Measurements from ENCODE around the gene GRM1.

Gene GRM1

GRCh38 chr6:146282837-146283236, 254.0 kb downstream of the GRM1 start:
- DNase-seq = no peak

DNA sequence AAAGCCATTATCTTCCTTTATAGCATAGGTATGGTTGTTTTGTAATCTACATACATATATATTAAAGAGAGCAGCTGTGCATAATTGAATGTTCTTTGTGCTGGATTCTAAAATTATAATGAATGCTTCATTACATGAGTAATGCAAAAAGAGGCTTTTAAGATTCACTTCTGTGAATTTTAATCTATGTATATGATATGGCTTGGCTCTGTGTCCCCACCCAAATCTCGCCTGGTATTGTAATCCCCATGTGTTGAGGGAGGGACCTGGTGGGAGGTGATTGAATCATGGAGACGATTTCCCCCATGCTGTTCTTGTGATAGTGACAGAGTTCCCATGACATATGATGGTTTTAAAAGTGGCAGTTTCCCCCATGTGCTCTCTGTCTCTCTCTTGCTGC, 255.4 kb downstream of the GRM1 start:
- no peak for DNase-seq

DNA sequence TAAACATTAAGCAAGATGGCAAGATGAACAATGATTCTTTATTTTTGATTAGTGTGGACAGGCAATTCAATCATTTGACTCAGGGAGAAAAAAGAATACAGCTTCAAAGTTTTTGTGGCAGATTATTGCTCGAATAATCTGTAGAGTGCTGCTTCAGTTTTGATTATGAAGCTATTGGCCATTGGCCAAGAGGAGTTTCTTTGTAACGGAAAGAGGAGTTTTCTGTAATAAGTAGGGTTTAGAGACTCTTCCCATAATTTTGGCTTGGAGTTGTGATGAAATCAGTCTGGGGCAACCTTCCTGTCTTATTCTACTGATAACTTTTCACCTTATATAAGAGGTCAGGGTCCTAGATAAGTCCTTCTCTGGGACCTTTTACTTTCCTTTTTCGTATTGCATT, 258.1 kb downstream of the GRM1 start:
- DNase-seq = no peak

DNA sequence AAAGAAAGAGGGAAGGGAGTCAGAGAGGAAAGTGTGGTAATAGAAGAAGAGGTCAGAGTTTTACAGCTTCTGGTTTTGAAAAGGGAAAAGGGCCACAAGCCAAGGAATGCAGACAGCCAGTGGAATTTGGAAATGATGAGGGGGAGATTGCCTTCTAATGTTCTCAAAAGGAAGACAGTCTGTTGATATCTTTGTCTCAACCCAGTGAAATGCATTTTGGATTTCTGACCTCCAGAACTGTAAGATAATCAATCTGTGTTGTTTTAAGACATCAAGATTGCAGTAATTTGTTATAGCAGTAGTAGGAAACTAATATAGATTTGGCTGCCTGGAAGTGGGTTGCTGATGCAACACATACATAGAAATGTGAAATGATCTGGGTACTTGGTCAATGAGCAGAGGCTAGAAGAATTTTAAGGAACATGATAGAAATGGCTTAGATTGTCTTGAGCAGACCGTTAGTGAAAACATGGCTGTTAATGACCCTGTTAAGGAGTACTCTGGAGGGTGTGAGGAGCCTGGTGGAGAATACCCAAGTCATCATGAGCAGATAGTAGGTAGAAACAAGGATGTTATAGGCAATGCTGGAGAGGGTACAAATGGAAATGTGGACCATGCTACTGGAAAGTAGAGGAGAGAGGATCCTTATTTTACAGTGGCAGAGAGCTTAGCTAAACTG, 259.0 kb downstream of the GRM1 start:
- no peak for DNase-seq

DNA sequence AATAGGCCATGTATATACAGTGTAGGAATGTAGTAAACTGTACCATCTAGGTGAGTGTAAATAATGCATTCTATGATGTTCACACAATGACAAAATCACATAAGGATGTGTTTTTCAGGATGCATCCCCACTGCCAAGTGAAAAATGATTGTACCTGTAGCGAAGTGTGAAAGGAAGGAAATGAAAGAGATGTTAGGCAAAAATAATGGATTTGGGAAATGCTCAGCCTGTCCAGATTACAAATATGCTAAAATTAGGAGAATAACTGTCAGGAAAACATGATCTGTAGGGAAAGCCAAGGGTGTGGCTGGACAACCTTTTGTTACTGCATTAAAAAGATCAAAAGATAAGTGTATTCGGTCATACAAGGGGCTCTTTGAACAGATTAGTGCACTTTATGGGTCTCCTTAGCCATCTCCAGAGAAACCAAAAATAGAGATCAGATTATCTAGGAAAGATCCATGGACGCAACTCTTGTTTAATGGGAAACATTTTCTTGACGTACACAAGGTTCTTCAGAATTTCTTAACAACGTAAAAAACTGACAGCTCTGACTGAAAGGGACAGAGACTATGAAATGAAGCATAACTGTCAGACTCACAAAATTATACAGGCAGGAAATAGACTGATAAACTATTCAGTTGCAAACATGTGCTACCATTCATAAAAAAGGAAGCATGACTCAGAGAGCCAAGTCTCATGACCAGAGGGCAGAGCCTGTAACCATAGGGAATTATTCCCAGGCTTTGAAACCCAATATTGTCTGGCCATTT, 261.1 kb downstream of the GRM1 start:
- DNase-seq = no peak

- DNase-seq = no peak
These were observed 261.7 kb downstream of the GRM1 start for GRCh38 chr6:146290589-146290901.

GRCh38 chr6:146292506-146292905, 263.6 kb downstream of the GRM1 start:
- DNase-seq = no peak

GRCh38 chr6:146295695-146296094, 266.8 kb downstream of the GRM1 start:
- no peak for DNase-seq

DNA sequence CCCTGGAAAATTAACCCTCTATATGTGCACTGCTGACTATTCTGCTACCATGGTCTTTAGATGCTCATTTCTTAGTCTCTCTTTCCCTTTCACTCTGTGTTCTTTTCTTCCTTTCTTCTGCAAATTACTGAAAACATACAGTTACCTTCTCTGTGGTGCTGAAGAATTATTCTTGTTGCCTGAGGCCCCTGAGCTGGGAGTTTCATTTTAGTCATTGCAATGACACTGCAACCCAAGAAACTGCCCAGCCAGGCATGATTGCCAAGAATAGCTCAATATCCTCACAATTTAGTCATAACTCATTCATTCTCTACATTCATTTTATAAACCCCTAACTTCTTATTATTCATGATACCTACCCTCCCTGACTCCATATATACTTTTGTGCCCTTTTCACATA, 269.0 kb downstream of the GRM1 start:
- no peak for DNase-seq

DNA sequence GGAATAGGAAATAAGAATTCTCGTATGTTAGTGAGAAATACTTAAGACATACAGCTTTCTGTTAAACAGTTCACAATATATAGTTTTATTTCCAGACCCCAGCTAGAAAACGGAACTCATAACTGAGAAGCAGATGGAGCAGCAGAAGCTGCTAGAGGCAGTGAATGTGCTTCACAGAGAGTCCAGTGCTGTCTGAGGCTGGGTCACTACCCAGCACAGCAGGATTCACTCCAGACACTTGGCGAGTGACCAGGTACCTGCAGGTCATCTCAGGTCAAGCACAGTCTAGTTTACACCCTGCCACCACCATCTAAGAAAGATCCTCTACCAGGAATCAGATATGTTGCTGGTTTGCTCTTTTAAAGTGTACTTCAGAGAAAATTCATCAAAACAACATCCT, 271.7 kb downstream of the GRM1 start:
- no peak for DNase-seq

DNA sequence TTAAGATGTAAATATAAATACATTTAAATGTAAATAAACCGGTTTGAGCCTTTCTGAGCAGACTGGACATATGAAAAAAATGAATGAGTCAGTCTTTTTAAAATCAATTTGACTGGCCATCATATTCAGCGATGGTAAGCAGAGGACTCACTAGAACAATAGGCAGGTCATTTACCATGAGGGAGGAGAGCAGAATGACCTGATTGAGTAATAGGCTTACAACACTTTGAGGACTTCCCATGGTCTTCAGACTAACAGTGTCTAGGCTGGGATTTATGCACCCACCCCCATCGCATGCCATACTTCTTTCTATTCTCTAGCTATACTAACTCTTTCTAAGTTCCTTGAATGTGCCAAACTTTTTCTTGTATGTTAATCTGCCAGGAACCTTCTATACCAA, 272.9 kb downstream of the GRM1 start:
- no peak for DNase-seq

GRCh38 chr6:146302994-146303393, 274.1 kb downstream of the GRM1 start:
- no peak for DNase-seq

DNA sequence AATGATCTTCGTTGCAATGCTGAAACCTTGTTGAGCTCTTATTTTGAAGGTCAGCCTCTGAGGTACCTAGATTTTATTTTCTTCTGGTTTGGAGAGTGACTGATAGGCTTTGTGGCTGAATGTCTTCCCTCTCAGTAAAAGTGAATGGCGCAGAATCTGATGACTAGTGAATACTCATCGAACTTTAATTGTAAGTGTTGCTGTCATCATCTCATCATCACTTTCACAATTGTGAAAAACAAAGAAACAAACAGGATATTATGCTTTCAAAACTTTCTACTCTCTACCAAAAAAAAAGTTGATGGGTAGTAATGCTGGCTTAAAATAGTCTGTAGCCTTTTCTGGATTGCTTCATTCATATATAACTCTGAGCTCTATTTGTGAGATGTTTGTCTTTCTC, 275.3 kb downstream of the GRM1 start:
- no peak for DNase-seq

DNA sequence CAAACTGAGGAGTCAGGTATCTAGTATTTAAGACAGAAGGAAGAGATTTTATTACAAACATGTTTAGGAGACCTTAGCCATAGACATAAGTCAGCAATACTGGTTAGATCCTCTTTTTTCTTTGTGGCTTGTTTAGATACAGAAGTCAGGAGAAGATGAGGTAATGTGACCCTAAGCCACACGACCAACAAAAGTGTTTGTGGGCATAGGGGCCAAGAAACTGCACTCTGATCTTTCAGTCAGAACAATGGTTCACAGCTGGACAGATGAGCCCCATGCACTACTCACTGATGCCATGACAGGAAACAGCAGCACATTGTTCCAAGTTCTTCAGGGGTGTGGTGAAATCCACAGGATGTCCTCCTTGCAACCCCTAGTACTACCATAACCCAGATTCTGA, 276.2 kb downstream of the GRM1 start:
- DNase-seq = no peak

- DNase-seq = no peak
These were observed 277.1 kb downstream of the GRM1 start for GRCh38 chr6:146305951-146306350.

DNA sequence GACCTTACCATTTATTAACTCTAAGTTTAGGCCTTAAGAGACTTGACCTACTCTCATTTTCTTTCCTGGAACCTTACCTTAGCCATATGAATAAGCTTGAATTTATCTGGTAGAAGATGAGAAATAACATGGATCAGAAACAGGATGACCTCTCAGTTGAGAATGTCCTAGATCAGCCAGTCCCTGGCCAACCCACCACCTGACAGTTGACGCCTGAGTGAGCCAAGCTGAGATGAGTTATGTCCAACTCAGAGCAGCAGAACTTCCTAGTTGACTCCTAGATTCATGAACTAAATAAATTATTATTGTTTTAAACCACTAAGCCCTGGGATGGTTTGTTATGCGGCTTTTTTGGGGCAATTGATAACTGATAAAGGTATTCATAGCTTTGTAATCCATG, 281.8 kb downstream of the GRM1 start:
- no peak for DNase-seq

DNA sequence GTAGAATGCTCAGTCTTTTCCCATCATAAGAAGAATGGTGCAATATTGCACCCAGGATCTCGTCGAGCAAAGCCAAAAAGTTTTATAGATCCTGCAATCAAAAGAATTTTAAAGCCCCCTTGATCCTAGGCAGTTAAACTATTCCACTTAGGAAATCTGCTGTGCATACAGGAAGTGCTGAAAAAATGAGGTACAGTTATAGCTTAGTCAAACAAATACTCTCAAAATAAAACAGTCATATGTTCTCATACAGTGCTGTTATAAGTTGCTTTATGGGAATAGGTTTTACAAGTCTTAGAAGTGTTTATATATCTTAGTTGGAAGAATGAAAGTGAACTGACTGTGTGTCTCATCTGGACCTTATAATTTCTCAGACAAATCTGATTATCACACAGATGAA, 282.2 kb downstream of the GRM1 start:
- DNase-seq = no peak

- DNase-seq = no peak
These were observed 283.7 kb downstream of the GRM1 start for GRCh38 chr6:146312608-146313007.

DNA sequence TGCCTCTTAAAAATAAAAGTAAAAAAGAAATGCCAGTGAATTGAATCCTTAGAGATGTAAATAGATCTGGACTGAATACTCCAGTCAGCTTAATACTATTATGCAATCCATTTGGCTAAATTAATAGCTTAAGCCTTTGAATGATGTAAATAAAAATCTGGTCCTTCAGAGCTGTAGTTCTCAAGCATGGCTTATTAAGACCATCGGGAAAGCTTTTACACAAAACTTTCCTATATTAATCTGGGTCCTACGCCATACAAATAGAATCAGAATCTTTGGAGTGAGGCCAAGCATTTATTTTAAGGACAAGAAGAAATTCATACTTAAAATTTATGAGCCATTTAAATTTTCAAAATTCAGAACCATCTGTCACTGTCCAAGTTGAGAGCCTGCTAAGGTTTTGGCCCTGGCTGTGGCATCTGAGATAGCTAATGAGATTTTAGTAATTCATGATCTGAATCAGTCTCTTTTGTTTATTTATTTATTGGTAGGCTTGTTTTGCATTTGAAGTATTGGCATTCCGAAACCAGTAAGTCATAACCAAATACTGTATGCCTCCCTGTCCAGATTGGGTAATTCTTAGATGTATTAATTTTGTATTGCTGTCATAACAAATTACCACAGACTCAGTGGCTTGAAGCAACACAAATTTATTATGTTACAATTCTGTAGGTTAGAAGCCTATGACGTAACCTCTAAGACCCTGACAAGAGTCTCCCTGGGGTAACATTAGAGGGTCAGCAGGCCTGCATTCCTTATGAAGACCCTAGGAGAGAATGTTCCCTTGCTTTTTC, 286.7 kb downstream of the GRM1 start:
- no peak for DNase-seq

- no peak for DNase-seq
These were observed 287.3 kb downstream of the GRM1 start for GRCh38 chr6:146316175-146316495.

DNA sequence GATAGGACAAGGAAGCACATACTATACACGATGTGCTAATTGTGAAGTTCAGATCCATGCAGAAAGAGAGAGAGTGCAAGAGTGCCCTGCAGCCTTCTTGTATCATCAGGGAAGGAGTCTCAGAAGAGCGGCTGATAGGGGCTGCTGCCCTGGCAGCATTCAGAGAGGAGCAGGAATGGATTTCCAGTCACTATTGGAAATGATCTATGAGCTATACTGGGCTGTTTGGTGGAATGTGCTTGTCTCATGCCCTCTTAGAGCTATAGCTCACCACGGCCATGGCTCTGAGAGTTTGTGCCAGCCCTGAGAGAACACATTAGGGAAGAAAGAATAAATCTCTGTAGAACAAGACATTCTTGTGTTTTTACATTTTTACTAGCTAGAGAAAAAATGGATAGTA, 302.2 kb downstream of the GRM1 start:
- DNase-seq = no peak

DNA sequence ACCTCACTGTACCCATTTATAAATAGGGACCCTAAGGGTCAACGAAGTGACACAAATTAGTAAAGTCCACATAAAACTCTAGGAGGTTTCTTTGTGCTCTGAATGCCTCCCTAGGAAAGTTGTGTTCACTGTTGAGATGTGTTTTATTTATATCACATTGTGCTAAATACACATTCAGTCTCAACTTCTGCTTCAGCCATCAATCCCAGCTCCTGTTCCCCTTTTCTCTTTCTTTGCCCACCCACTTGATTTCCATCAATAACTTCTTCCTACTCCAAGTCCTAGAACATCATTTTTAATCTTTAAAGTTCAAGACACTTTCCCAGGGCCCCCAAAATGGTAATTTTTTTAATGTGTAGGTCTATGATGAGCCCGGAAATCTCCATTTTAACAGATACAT, 306.5 kb downstream of the GRM1 start:
- DNase-seq = no peak

GRCh38 chr6:146336191-146336590, 307.3 kb downstream of the GRM1 start:
- DNase-seq = no peak

- no peak for DNase-seq
These were observed 308.5 kb downstream of the GRM1 start for GRCh38 chr6:146337376-146337775.

Measured in CD4-positive, alpha-beta T cell treated with Interleukin-12 subunit alpha and Interleukin-12 subunit beta, for 1 hour (primary cell).